T-helper 1 cell treated with Interleukin-12 subunit alpha and Interleukin-12 subunit beta and Interleukin-4 antibody, amounts not matched to agents 30 ng/mL and 1 ng/mL, for 36 hours (primary cell): ENCODE results near the gene TMEM179. TPM values are rescaled to one million over a fixed set of nuclear protein-coding genes. Genes with fewer than 3 reads are reported as not detected.

ENCODE experiments used
- intact Hi-C: fragments of 100-400 bp; cut with micrococcal nuclease; formaldehyde crosslinking; loops from one replicate; pipeline ENCODE4 v1.15.1; 2024
- total RNA-seq: library from RNA; stranded (reverse); gene quantifications from 2 replicates; pipeline ENCODE4 v1.2.3, GENCODE V29; 2022

The TMEM179 gene
- total RNA-seq, 1 donor from 2014 or later: 0.25 TPM

DNA sequence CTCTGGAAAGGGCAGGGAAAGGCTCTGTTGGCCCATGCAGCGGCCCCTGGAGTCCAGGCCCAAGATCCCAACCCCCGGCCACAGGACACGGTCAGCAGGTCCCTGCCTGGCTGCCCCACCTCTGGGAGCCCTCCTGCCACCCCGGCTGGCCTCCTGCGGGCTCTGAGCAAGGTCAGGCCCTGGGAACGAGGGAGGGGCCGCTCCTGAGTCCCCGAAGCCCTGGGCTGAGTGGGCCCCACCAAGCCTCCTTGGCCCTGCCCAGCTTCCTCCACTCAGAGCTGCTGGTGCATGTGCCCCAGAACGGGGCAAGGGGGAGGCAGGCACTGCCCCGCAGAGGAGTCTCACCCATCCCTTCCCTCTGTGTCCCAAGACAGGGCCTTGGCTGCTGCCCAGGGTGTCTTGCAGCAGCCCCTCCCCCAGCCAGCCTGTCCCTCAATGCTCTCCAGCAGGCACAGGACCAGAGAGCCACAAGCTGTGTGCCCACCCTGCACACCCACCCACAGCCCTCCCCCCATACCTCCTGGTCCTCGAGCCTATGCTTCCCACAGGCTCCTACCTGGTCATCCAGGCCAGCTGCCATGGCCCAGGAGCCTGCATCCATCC lies 32.4 kb downstream of the TMEM179 start:
- intact Hi-C loops: no loop called here

DNA sequence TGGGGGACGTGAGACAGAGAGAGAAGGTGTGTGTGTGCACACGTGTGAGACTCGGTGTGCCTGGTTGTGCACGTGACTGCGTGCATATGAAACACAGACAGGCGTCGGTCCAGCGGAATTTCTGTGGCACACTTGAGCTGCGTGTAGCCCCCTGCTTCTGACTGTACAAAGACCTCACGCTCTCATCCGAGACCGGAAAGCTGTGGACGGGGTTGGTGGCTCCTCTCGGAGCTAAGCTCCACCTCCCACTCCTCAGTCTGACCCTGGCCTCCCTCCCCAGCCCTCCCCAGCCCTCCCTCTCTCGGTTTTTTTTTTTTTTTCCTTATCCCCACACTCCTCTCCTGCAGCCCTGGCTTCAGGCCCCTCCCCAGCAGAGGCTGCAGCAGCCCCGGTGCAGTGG lies 33.3 kb downstream of the TMEM179 start:
- intact Hi-C loops: no loop called here

GRCh38 chr14:104569435-104569834 lies 35.1 kb downstream of the TMEM179 start:
- intact Hi-C loops: no loop called here

DNA sequence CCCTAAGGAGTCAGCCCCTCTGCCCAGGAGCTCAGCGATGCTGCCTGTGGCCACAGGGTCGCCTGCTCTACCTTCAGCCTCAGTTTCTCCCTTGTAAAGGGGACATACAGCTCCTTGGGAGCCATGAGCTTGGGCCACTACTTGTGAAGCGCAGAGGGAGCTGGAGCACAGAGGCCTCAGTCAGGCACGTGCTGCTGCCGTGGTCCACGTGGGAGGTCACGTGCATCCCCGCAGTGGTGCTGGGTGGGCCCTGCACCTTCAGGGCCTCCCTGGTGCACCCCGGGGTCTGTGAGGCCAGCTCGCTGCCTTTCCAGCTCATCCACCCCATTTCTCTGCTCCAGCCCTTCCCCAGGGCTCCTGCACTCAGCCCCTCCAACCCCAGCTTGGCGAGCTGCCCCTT lies 36.0 kb downstream of the TMEM179 start:
- intact Hi-C loops: no loop called here

- intact Hi-C loops: no loop called here
Observed at GRCh38 chr14:104567957-104568225, 36.7 kb downstream of the TMEM179 start.

GRCh38 chr14:104567141-104567956 lies 37.2 kb downstream of the TMEM179 start:
- intact Hi-C loops: no loop called here

DNA sequence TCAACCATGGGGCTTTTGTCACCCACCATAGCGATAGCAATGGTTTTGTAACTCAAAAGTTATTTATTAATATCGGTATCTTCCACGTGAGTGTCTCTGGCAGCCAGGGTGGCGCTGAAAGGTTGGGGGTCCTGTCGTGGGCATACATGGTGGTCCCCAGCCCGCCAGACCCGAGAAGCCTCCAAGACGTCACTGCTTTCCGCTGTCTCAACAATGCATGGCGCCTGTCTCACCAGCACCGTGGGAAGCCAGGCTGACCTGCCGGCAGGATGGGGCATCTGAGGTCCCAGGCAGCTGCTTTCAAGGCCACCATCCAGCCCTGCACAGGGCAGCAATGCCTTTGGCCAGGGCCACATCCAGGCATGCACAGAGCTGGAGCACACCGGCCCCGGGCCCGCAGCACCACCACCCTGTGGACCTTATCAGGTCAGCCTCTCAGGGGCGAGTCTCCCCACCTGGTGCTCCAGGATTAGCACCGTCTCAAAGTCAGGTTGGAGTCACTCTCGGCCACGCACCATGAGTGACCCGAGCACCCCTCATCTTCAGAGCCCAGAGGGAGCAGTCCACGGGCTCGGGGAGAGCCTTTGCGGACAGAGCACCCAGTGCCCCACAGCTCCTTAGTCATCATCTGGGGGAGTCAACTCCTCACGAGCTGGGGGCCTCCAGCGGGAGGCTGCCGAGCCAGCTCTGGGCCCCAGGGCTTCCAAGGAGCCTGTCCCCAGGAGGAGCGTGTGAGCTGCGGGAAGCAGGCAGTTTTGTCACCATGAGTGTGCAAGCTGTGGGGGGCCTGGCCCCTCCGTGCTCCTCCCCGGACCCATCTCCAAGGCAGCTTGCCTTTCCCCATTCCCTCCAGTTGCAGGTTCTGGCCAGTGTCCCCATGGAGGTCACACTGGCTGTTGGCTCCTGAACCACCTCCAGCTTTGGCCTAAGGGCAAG lies 39.6 kb downstream of the TMEM179 start:
- intact Hi-C loops: loop anchor here (1.0 kb wide), 3 partner anchors 428 to 487 kb away; no protein-coding TSS in a partner anchor

- intact Hi-C loops: loop anchor here (1.0 kb wide), 3 partner anchors 427 to 486 kb away; no protein-coding TSS in a partner anchor
Observed at GRCh38 chr14:104563742-104564615, 40.6 kb downstream of the TMEM179 start.

DNA sequence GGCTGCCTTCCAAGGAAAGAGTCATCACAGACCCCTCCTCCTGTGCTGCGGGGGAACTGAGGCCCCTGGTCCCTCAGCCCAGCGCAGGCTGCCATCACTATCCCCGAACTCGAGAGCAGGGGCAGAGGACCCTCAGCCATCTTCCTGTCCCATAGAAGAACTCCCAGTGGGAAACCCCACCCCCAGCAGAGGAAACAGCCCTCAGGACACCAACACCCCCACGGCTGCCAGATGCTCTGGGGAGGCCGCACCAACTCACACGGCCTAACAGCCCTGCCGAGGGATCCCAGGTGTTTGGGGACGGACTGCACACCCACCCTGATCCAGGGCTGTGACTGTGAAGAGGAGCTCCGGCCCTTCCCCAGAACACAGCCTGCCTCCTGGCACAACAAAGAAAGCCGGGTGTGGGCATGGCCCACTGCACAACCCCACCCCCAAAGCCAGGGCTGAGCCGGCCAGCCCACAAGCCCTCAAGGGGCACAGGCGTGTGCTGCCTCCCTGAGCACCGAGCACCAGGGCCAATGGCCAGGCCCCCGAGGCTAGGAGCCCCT lies 41.3 kb downstream of the TMEM179 start:
- intact Hi-C loops: no loop called here

DNA sequence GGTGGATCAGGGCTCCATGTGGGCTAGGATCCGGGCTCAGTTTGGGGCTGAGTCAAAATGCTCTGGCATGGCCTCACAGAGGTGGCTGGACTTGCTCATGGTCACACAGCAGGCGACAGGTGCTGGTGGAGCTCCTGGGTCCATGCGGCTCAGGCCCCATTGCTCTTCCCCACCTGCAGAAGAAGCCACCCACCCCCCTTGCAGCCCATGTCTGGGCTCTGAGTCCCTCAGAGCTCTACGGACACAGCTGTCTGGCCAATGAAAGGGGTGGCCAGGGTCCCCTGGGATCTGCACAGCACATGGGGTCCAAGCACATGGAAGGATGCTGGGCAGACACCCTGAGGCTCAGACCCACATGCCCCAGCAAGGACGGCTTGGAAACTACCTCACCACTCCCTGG lies 42.0 kb downstream of the TMEM179 start:
- intact Hi-C loops: no loop called here

GRCh38 chr14:104561632-104562495 lies 42.7 kb downstream of the TMEM179 start:
- intact Hi-C loops: no loop called here

DNA sequence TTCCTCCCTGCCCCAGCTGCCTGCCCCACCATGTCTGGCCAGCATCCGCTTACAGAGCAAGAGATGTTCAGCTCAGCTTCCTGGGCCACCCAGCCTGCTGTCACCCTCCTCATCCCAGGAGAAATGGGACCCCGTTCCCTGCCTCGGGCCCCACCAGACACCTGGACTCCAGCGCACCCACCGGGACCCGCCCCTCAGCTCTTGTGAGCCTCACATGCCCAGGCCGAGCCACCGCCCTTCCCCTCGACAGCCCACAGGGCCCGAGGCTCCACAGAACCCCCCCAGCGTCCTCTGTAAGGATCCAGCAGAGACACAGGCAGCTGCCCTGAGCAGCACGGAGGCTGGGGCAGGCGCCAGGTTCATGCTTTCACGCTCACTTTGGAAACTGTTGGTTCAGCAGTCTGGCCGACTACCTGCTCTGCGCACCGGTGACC lies 43.4 kb downstream of the TMEM179 start:
- intact Hi-C loops: no loop called here

DNA sequence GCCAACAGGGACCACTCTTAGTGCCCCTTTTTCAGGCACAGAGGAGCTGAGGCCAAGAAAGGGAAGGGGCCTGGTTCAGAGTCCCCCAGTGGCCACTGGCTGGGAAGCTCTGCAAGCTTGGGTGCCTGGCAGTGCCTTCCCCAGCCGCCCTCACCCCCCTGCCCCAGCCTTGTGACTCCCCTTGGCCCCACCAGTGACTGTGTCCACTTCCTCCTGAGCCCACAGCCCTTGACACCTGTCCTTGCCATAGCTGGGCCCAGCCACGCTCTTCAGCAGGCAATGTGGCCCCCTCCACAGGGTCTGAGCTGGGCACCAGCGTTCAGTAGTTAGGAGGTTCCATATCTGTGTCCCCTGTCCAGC lies 44.0 kb downstream of the TMEM179 start:
- intact Hi-C loops: no loop called here

DNA sequence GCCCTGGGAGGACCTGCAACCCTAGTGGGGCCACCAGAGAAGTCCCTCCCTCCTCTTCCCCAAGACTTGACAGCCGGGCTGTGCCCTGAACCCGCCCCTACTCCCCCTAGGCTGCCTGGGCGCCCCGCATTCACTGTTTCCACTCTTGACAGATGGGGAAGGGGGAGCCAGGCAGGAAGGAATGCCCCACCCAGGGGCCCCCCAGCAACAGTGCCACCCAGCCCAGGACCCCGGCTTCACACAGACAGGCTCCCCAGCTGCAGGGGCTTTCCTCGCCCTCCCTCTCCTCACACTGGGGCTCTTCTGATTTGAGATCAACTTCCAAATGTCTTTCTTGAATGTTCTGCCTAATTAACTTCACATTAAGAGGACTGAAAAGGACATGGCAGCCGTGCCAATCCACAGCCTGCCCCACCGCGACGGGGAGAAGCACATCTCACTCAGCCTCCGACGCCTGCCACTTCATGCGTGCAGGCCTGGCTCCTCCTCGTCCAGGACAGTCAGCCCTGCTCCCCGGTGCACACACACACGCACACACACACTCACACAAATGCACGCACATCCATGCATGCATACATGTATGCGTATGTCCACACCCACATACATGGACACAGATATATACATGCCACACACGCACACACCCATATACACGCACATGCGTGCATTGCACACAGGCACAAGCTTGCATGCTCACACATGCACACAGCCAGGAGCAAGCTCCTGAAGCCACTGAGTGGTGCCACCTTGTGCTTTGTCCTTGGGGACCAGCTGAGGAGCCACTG lies 44.6 kb downstream of the TMEM179 start:
- intact Hi-C loops: no loop called here

GRCh38 chr14:104559028-104559803 lies 45.4 kb downstream of the TMEM179 start:
- intact Hi-C loops: no loop called here

GRCh38 chr14:104558231-104559027 lies 46.1 kb downstream of the TMEM179 start:
- intact Hi-C loops: no loop called here

GRCh38 chr14:104557766-104558165 lies 46.8 kb downstream of the TMEM179 start:
- intact Hi-C loops: no loop called here
